ENCODE measurements around the gene HIBCH.

Gene HIBCH

GRCh38 chr2:190333395-190333794, 13.8 kb upstream of the HIBCH start:
- H3K4me3 ChIP-seq (ENCODE audit: low read depth in 1 of 5, low read length in 5 of 5) = no peak overlapping the region
- H3K27ac ChIP-seq (ENCODE audit: low read depth, low read length) = peak overlapping the region; percentile 74
- no peaks in the 10 kb centered on the region for H3K9me3 ChIP-seq (ENCODE audit: control insufficient read depth in 5 of 5, low read length in 5 of 5)
- peaks cover 0 to 14% (median 3%) of the 10 kb centered on the region in 5 donors for H3K4me1 ChIP-seq (ENCODE audit: control insufficient read depth in 5 of 5, insufficient read depth in 5 of 5, low read length in 5 of 5)
- H3K9ac ChIP-seq (ENCODE audit: low read length in 5 of 5) = no peak overlapping the region
- H3K27me3 ChIP-seq (ENCODE audit: control insufficient read depth in 5 of 5, insufficient read depth in 4 of 5, low read length in 5 of 5) = no peaks in the 10 kb centered on the region
- H3K36me3 ChIP-seq (ENCODE audit: control insufficient read depth in 5 of 5, insufficient read depth in 5 of 5, low read length in 5 of 5) = no peaks in the 10 kb centered on the region

- Histone ChIP-seq H3K9ac (ENCODE audit: low read length in 5 of 5) (no peak overlapping the region), H3K4me1 (ENCODE audit: control insufficient read depth in 5 of 5, insufficient read depth in 5 of 5, low read length in 5 of 5) (no peaks in the 10 kb centered on the region), H3K4me3 (ENCODE audit: low read depth in 1 of 5, low read length in 5 of 5) (no peak overlapping the region), H3K9me3 (ENCODE audit: control insufficient read depth in 5 of 5, low read length in 5 of 5) (no peaks in the 10 kb centered on the region), H3K27ac (ENCODE audit: low read depth, low read length) (no peak overlapping the region), H3K27me3 (ENCODE audit: control insufficient read depth in 5 of 5, insufficient read depth in 4 of 5, low read length in 5 of 5) (no peaks in the 10 kb centered on the region), H3K36me3 (ENCODE audit: control insufficient read depth in 5 of 5, insufficient read depth in 5 of 5, low read length in 5 of 5) (no peaks in the 10 kb centered on the region)
These were observed 9.0 kb upstream of the HIBCH start for GRCh38 chr2:190328573-190329147.

- no peak overlapping the region for H3K27ac ChIP-seq (ENCODE audit: low read depth, low read length)
These were observed 8.4 kb upstream of the HIBCH start for GRCh38 chr2:190327867-190328572.

GRCh38 chr2:190325588-190325987, 6.0 kb upstream of the HIBCH start:
- Histone ChIP-seq H3K9me3 (ENCODE audit: control insufficient read depth in 5 of 5, low read length in 5 of 5) (no peaks in the 10 kb centered on the region), H3K9ac (ENCODE audit: low read length in 5 of 5) (no peak overlapping the region), H3K36me3 (ENCODE audit: control insufficient read depth in 5 of 5, insufficient read depth in 5 of 5, low read length in 5 of 5) (no peaks in the 10 kb centered on the region), H3K27me3 (ENCODE audit: control insufficient read depth in 5 of 5, insufficient read depth in 4 of 5, low read length in 5 of 5) (no peaks in the 10 kb centered on the region), H3K4me3 (ENCODE audit: low read depth in 1 of 5, low read length in 5 of 5) (no peak overlapping the region), H3K27ac (ENCODE audit: low read depth, low read length) (no peak overlapping the region), H3K4me1 (ENCODE audit: control insufficient read depth in 5 of 5, insufficient read depth in 5 of 5, low read length in 5 of 5) (no peaks in the 10 kb centered on the region)

More at GRCh38 chr2:190327867-190328572, 8.4 kb upstream of the HIBCH start:
- Histone ChIP-seq H3K36me3 (ENCODE audit: control insufficient read depth in 5 of 5, insufficient read depth in 5 of 5, low read length in 5 of 5) (no peaks in the 10 kb centered on the region), H3K4me1 (ENCODE audit: control insufficient read depth in 5 of 5, insufficient read depth in 5 of 5, low read length in 5 of 5) (no peaks in the 10 kb centered on the region), H3K9me3 (ENCODE audit: control insufficient read depth in 5 of 5, low read length in 5 of 5) (no peaks in the 10 kb centered on the region), H3K9ac (ENCODE audit: low read length in 5 of 5) (no peak overlapping the region), H3K27me3 (ENCODE audit: control insufficient read depth in 5 of 5, insufficient read depth in 4 of 5, low read length in 5 of 5) (no peaks in the 10 kb centered on the region), H3K4me3 (ENCODE audit: low read depth in 1 of 5, low read length in 5 of 5) (no peak overlapping the region)

- Histone ChIP-seq H3K27me3 (ENCODE audit: control insufficient read depth in 5 of 5, insufficient read depth in 4 of 5, low read length in 5 of 5) (no peaks in the 10 kb centered on the region), H3K27ac (ENCODE audit: low read depth, low read length) (no peak overlapping the region), H3K4me3 (ENCODE audit: low read depth in 1 of 5, low read length in 5 of 5) (no peak overlapping the region), H3K9me3 (ENCODE audit: control insufficient read depth in 5 of 5, low read length in 5 of 5) (no peaks in the 10 kb centered on the region), H3K4me1 (ENCODE audit: control insufficient read depth in 5 of 5, insufficient read depth in 5 of 5, low read length in 5 of 5) (peaks cover 0 to 14% (median 8%) of the 10 kb centered on the region in 5 donors), H3K9ac (ENCODE audit: low read length in 5 of 5) (no peak overlapping the region), H3K36me3 (ENCODE audit: control insufficient read depth in 5 of 5, insufficient read depth in 5 of 5, low read length in 5 of 5) (no peaks in the 10 kb centered on the region)
These were observed 3.8 kb upstream of the HIBCH start for GRCh38 chr2:190323406-190323805.

- Histone ChIP-seq H3K27me3 (ENCODE audit: control insufficient read depth in 5 of 5, insufficient read depth in 4 of 5, low read length in 5 of 5) (no peaks in the 10 kb centered on the region), H3K4me1 (ENCODE audit: control insufficient read depth in 5 of 5, insufficient read depth in 5 of 5, low read length in 5 of 5) (peaks cover 0 to 36% (median 14%) of the 10 kb centered on the region in 5 donors), H3K4me3 (ENCODE audit: low read depth in 1 of 5, low read length in 5 of 5) (no peak overlapping the region), H3K9ac (ENCODE audit: low read length in 5 of 5) (peak overlapping the region in 2 of 5 donors; percentile 57 to 86), H3K9me3 (ENCODE audit: control insufficient read depth in 5 of 5, low read length in 5 of 5) (no peaks in the 10 kb centered on the region), H3K36me3 (ENCODE audit: control insufficient read depth in 5 of 5, insufficient read depth in 5 of 5, low read length in 5 of 5) (no peaks in the 10 kb centered on the region), H3K27ac (ENCODE audit: low read depth, low read length) (peak overlapping the region; percentile 89)
These were observed 1.1 kb upstream of the HIBCH start for GRCh38 chr2:190320696-190321095.

- Histone ChIP-seq H3K4me3 (ENCODE audit: low read depth in 1 of 5, low read length in 5 of 5) (peak overlapping the region; percentile 64 to 94 (median 82)), H3K27me3 (ENCODE audit: control insufficient read depth in 5 of 5, insufficient read depth in 4 of 5, low read length in 5 of 5) (no peaks in the 10 kb centered on the region), H3K9ac (ENCODE audit: low read length in 5 of 5) (peak overlapping the region; percentile 50 to 91 (median 77)), H3K4me1 (ENCODE audit: control insufficient read depth in 5 of 5, insufficient read depth in 5 of 5, low read length in 5 of 5) (peaks cover 0 to 43% (median 20%) of the 10 kb centered on the region in 5 donors), H3K36me3 (ENCODE audit: control insufficient read depth in 5 of 5, insufficient read depth in 5 of 5, low read length in 5 of 5) (no peaks in the 10 kb centered on the region), H3K27ac (ENCODE audit: low read depth, low read length) (peak overlapping the region; percentile 89), H3K9me3 (ENCODE audit: control insufficient read depth in 5 of 5, low read length in 5 of 5) (no peaks in the 10 kb centered on the region)
These were observed 583 bp downstream of the HIBCH start for GRCh38 chr2:190318931-190319554.

GRCh38 chr2:190318514-190318913, 1.1 kb downstream of the HIBCH start:
- Histone ChIP-seq H3K36me3 (ENCODE audit: control insufficient read depth in 5 of 5, insufficient read depth in 5 of 5, low read length in 5 of 5) (no peaks in the 10 kb centered on the region), H3K4me3 (ENCODE audit: low read depth in 1 of 5, low read length in 5 of 5) (peak overlapping the region; percentile 64 to 94 (median 82)), H3K27me3 (ENCODE audit: control insufficient read depth in 5 of 5, insufficient read depth in 4 of 5, low read length in 5 of 5) (no peaks in the 10 kb centered on the region), H3K9ac (ENCODE audit: low read length in 5 of 5) (peak overlapping the region; percentile 64 to 91 (median 77)), H3K27ac (ENCODE audit: low read depth, low read length) (peak overlapping the region; percentile 89), H3K9me3 (ENCODE audit: control insufficient read depth in 5 of 5, low read length in 5 of 5) (no peaks in the 10 kb centered on the region), H3K4me1 (ENCODE audit: control insufficient read depth in 5 of 5, insufficient read depth in 5 of 5, low read length in 5 of 5) (peaks cover 0 to 48% (median 24%) of the 10 kb centered on the region in 5 donors)

GRCh38 chr2:190315273-190315672, 4.4 kb downstream of the HIBCH start:
- peaks cover 0 to 51% (median 28%) of the 10 kb centered on the region in 5 donors for H3K4me1 ChIP-seq (ENCODE audit: control insufficient read depth in 5 of 5, insufficient read depth in 5 of 5, low read length in 5 of 5)
- H3K9me3 ChIP-seq (ENCODE audit: control insufficient read depth in 5 of 5, low read length in 5 of 5) = no peaks in the 10 kb centered on the region
- no peak overlapping the region for H3K9ac ChIP-seq (ENCODE audit: low read length in 5 of 5)
- no peak overlapping the region for H3K4me3 ChIP-seq (ENCODE audit: low read depth in 1 of 5, low read length in 5 of 5)
- no peaks in the 10 kb centered on the region for H3K27me3 ChIP-seq (ENCODE audit: control insufficient read depth in 5 of 5, insufficient read depth in 4 of 5, low read length in 5 of 5)
- no peak overlapping the region for H3K27ac ChIP-seq (ENCODE audit: low read depth, low read length)
- peaks cover 0 to 2% (median 0%) of the 10 kb centered on the region in 5 donors for H3K36me3 ChIP-seq (ENCODE audit: control insufficient read depth in 5 of 5, insufficient read depth in 5 of 5, low read length in 5 of 5)

- Histone ChIP-seq H3K27me3 (ENCODE audit: control insufficient read depth in 5 of 5, insufficient read depth in 4 of 5, low read length in 5 of 5) (no peaks in the 10 kb centered on the region), H3K4me1 (ENCODE audit: control insufficient read depth in 5 of 5, insufficient read depth in 5 of 5, low read length in 5 of 5) (peaks cover 0 to 44% (median 24%) of the 10 kb centered on the region in 5 donors), H3K27ac (ENCODE audit: low read depth, low read length) (peak overlapping the region; percentile 61), H3K9me3 (ENCODE audit: control insufficient read depth in 5 of 5, low read length in 5 of 5) (no peaks in the 10 kb centered on the region), H3K9ac (ENCODE audit: low read length in 5 of 5) (no peak overlapping the region), H3K4me3 (ENCODE audit: low read depth in 1 of 5, low read length in 5 of 5) (no peak overlapping the region), H3K36me3 (ENCODE audit: control insufficient read depth in 5 of 5, insufficient read depth in 5 of 5, low read length in 5 of 5) (peaks cover 0 to 8% (median 0%) of the 10 kb centered on the region in 5 donors)
These were observed 5.7 kb downstream of the HIBCH start for GRCh38 chr2:190313880-190314279.
